ENCODE data around the gene CLCN1. TPM values are rescaled to one million over a fixed set of nuclear protein-coding genes. Genes with fewer than 3 reads are reported as not detected.

The CLCN1 gene
- total RNA-seq, 2 donors from 2014 or later: not detected

DNA sequence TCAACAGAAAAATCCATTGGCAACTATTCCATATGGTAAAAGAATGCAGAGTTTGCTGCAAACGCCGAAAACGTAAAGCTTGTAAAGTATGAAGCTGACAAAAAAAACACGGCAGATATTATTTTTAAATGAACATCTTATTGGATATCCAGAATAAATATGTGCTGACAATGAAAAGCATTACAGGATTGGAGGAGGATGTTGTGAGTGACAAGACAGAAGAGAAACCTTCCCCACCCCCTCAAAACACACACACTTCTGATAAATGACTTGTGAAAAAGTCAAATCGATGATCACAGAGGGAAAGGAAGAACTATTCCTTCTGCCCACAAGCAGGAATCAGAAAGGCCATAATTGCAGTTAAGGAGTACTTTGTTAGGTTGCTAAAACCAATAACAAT is 32.0 kb downstream of the CLCN1 start:
- Histone ChIP-seq H3K36me3 (no peaks in the 10 kb centered on the region), H3K27ac (no peak overlapping the region), H3K4me3 (no peak overlapping the region), H3K27me3 (no peaks in the 10 kb centered on the region), H3K9me3 (no peaks in the 10 kb centered on the region), H3K4me1 (peaks cover 0 to 4% of the 10 kb centered on the region in 2 donors)
- TF ChIP-seq, protein P1, sequence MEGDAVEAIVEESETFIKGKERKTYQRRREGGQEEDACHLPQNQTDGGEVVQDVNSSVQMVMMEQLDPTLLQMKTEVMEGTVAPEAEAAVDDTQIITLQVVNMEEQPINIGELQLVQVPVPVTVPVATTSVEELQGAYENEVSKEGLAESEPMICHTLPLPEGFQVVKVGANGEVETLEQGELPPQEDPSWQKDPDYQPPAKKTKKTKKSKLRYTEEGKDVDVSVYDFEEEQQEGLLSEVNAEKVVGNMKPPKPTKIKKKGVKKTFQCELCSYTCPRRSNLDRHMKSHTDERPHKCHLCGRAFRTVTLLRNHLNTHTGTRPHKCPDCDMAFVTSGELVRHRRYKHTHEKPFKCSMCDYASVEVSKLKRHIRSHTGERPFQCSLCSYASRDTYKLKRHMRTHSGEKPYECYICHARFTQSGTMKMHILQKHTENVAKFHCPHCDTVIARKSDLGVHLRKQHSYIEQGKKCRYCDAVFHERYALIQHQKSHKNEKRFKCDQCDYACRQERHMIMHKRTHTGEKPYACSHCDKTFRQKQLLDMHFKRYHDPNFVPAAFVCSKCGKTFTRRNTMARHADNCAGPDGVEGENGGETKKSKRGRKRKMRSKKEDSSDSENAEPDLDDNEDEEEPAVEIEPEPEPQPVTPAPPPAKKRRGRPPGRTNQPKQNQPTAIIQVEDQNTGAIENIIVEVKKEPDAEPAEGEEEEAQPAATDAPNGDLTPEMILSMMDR (IDR thresholded peaks at IDR 0.05): no peak
- no peak for DNase-seq (ENCODE audit: low spot score)

DNA sequence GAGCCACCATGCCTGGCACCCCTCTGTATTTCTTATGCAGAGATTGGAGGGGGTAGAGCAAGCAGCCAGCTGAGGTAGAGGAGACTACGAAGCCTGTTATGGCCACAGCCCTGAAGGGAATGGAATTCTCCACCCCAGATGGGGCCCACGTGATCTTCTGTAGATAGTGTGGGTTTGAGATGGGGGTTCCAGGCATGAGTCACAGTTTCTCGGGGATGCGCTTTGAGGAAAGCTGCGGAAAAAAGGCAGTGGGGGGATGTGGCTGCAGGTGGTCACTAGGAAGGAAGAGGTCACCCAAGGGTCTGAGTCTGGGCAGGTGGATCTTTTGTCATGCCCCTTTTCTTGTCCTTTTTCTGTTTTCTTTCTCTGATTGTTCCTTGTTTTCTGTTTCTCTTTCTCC is 35.1 kb downstream of the CLCN1 start:
- no peaks in the 10 kb centered on the region for H3K9me3 ChIP-seq
- no peak overlapping the region for H3K27ac ChIP-seq
- no peaks in the 10 kb centered on the region for H3K4me1 ChIP-seq
- no peak for DNase-seq (ENCODE audit: low spot score)
- H3K36me3 ChIP-seq: no peaks in the 10 kb centered on the region
- no peaks in the 10 kb centered on the region for H3K27me3 ChIP-seq
- TF ChIP-seq, protein P1 (IDR thresholded peaks at IDR 0.05): no peak
- H3K4me3 ChIP-seq: no peak overlapping the region

DNA sequence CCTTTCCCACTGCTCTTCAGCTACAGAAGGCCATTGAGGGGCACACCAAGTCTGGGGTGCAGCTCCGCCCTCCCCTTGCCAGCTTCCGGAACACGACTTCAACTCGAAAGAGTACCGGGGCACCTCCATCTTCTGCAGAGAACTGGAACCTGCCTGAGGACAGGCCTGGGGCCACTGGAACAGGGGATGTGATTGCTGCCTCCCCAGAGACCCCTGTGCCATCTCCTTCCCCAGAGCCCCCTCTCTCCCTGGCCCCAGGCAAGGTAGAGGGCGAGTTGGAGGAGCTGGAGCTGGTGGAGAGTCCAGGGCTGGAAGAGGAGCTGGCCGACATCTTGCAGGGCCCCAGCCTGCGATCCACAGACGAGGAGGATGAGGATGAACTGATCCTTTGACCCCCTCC is 35.7 kb downstream of the CLCN1 start:
- Histone ChIP-seq H3K4me3 (no peak overlapping the region), H3K27me3 (no peaks in the 10 kb centered on the region), H3K4me1 (no peaks in the 10 kb centered on the region), H3K36me3 (no peaks in the 10 kb centered on the region), H3K9me3 (no peaks in the 10 kb centered on the region), H3K27ac (no peak overlapping the region)
- no peak for DNase-seq (ENCODE audit: low spot score)
- TF ChIP-seq, protein P1 (IDR thresholded peaks at IDR 0.05): no peak

DNA sequence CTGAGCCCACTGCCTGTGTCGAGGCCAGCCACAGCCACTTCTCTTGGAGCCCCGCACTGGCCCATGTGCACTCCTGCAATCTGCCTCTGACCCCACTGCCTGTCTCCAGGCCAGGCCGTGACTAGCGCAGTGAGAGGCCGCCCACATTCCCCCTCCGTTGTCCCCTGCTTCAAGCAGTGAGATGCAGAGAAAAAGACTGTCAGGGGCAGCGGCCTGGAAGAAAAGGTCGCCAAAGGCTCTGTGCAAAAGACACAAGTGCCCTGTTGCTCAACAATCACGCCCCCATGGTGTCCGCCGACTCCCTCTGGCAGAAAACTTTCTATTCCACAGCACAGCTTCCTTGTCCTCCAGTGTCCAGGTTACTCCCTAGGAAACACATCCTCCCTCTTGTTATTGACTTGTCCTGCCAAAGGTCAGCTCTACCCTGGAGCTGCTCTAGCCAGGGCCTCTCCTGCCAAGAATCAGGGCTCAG is 36.7 kb downstream of the CLCN1 start:
- H3K36me3 ChIP-seq: no peaks in the 10 kb centered on the region
- no peak overlapping the region for H3K27ac ChIP-seq
- no peaks in the 10 kb centered on the region for H3K9me3 ChIP-seq
- no peak for DNase-seq (ENCODE audit: low spot score)
- H3K27me3 ChIP-seq: no peaks in the 10 kb centered on the region
- H3K4me1 ChIP-seq: no peaks in the 10 kb centered on the region
- TF ChIP-seq, protein P1 (IDR thresholded peaks at IDR 0.05): no peak
- no peak overlapping the region for H3K4me3 ChIP-seq

DNA sequence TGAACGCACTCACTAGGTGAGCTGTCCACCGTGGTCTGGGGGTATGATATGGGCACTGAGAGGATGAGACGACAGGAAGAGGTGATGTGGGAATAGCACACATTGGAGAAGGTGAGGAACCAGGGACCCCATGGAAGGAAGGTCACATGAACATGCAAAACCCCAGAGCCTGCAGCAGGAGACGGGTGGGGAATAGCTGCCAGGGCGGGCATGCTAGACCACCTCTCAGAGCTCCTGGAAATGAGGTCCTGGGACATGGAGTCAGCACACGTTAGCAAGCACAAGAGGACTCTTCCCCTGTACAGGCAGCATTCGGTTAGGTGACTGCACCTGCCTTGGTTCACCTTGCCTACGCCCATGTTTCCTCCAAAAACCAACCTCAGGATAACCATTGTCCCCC is 38.5 kb downstream of the CLCN1 start:
- no peak for DNase-seq (ENCODE audit: low spot score)
- no peaks in the 10 kb centered on the region for H3K4me1 ChIP-seq

DNA sequence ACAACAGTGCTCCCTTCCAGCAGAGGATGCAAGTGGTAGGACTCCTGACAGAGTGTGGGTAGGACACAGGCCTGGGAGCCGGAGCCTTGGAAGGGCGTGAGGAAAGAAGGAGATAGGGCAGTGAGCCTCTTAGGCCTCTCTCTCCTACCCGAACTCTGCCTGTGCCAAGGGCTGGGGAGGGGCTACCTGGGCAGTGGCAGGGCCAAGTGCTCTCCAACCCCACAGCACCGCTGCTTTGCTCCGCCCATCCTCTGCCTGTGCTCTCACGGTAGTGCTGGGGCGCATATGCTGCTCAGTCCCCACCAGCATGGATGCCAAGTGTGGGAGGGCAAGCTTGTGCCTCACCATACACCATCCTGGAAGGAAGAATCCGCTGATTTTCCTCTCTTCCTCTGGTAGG is 39.1 kb downstream of the CLCN1 start:
- TF ChIP-seq, protein P1 (IDR thresholded peaks at IDR 0.05): no peak
- DNase-seq (ENCODE audit: low spot score): no peak
- Histone ChIP-seq H3K9me3 (no peaks in the 10 kb centered on the region), H3K4me3 (no peak overlapping the region), H3K36me3 (no peaks in the 10 kb centered on the region), H3K27ac (no peak overlapping the region), H3K4me1 (no peaks in the 10 kb centered on the region), H3K27me3 (no peaks in the 10 kb centered on the region)

More for the DNA sequence above, 38.5 kb downstream of the CLCN1 start:
- H3K4me3 ChIP-seq: no peak overlapping the region
- no peak overlapping the region for H3K27ac ChIP-seq
- H3K9me3 ChIP-seq: no peaks in the 10 kb centered on the region
- TF ChIP-seq, protein P1 (IDR thresholded peaks at IDR 0.05): no peak
- H3K36me3 ChIP-seq: no peaks in the 10 kb centered on the region
- no peaks in the 10 kb centered on the region for H3K27me3 ChIP-seq
